Thyroid gland (tissue), 4 donors: ENCODE results near the gene PNP.

Source experiments
- POLR2A ChIP-seq, 2 donors: fragments of 450-650 bp; IDR thresholded peaks; one replicate each; pipeline ENCODE4 v1.6.1; 2017; ENCODE audit warnings: antibody characterized with exemption in 2 of 2, mild to moderate bottlenecking in 2 of 2, moderate library complexity in 1 of 2
- TF ChIP-seq, protein P1 (sequence below), 6 experiments: fragments of 200-600 bp in 3 of 6; fragments of 450-650 bp in 3 of 6; sonication (generic) in 3 of 6; IDR thresholded peaks; one replicate each; pipeline ENCODE4 v1.5.1; 2016 to 2019; ENCODE audit warnings: antibody characterized with exemption in 6 of 6, mild to moderate bottlenecking in 2 of 6, inconsistent platforms in 1 of 6, moderate library complexity in 1 of 6

DNA sequence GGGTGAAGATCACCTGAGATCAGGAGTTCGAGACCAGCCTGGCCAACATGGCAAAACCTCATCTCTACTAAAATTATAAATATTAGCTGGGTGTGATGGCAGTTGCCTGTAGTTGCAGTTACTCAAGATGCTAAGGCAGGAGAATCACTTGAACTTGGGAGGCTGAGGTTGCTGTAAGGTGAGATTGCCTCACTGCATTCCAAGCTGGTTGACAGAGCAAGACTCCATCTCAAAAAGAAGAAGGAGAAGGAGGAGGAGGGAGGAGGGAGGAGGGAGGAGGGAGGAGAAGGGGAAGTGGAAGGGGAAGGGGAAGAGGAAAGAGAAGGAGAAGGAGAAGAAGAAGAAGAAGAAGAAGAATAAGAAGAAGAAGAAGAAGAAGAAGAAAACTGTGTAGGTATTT, 53.1 kb downstream of the PNP start:
- TF ChIP-seq, protein P1, sequence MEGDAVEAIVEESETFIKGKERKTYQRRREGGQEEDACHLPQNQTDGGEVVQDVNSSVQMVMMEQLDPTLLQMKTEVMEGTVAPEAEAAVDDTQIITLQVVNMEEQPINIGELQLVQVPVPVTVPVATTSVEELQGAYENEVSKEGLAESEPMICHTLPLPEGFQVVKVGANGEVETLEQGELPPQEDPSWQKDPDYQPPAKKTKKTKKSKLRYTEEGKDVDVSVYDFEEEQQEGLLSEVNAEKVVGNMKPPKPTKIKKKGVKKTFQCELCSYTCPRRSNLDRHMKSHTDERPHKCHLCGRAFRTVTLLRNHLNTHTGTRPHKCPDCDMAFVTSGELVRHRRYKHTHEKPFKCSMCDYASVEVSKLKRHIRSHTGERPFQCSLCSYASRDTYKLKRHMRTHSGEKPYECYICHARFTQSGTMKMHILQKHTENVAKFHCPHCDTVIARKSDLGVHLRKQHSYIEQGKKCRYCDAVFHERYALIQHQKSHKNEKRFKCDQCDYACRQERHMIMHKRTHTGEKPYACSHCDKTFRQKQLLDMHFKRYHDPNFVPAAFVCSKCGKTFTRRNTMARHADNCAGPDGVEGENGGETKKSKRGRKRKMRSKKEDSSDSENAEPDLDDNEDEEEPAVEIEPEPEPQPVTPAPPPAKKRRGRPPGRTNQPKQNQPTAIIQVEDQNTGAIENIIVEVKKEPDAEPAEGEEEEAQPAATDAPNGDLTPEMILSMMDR (IDR thresholded peaks at IDR 0.05): no peak
- no peak for TF ChIP-seq POLR2A (IDR thresholded peaks at IDR 0.05)
